Left lung (tissue), 10 donors: ENCODE measurements around the gene CDH8. TPM values are rescaled to one million over a fixed set of nuclear protein-coding genes. Genes with fewer than 3 reads are reported as not detected.

Experiments used
- ATAC-seq: fragments of 200-7000 bp; cut with Tn5 transposase; one replicate; pipeline ENCODE4 v1.9.1; 2020; ENCODE audit warnings: moderate library complexity
- DNase-seq, 4 donors: peaks; one replicate each; pipeline ENCODE4 v3.0.0-alpha.2; 2013 to 2020
- H3K27ac ChIP-seq, 2 donors: fragments of 200-600 bp; sonication (generic) in 1 of 2; one replicate each; pipeline versions ENCODE4 v1.5.0 to v1.8.0; 2020 to 2021
- H3K27me3 ChIP-seq, 2 donors: fragments of 200-600 bp; sonication (generic) in 1 of 2; one replicate each; pipeline versions ENCODE4 v1.5.0 to v1.8.0; 2020 to 2021
- H3K36me3 ChIP-seq, 2 donors: fragments of 200-600 bp; sonication (generic) in 1 of 2; one replicate each; pipeline versions ENCODE4 v1.5.0 to v1.8.0; 2020 to 2021
- H3K4me1 ChIP-seq, 2 donors: fragments of 200-600 bp; one replicate each; pipeline ENCODE4 v1.8.0; 2021
- H3K4me3 ChIP-seq, 2 donors: fragments of 200-600 bp; sonication (generic) in 1 of 2; one replicate each; pipeline versions ENCODE4 v1.5.0 to v1.8.0; 2020 to 2021; ENCODE audit warnings: mild to moderate bottlenecking in 1 of 2
- H3K9me3 ChIP-seq, 2 donors: fragments of 200-600 bp; sonication (generic) in 1 of 2; one replicate each; pipeline versions ENCODE4 v1.5.0 to v1.8.0; 2020 to 2021
- CTCF ChIP-seq, 2 donors: fragments of 200-600 bp; sonication (generic) in 1 of 2; IDR thresholded peaks; one replicate each; pipeline versions ENCODE4 v1.5.0 to v1.8.0; 2021; ENCODE audit warnings: antibody characterized with exemption in 2 of 2
- intact Hi-C, 2 donors: fragments of 100-400 bp; cut with DNase I; formaldehyde crosslinking; loops; one replicate each; pipeline versions ENCODE4 v1.11.2 to v1.14.2; 2022
- polyA plus RNA-seq, 6 donors: library from polyadenylated mRNA; unstranded; fragments of 120-200 nt; gene quantifications; one replicate each; pipeline ENCODE4 v1.2.1, GENCODE V29; 2013; ENCODE audit not compliant: insufficient read length in 6 of 6
- total RNA-seq, 2 donors: library from RNA; stranded (reverse); fragmentation: NEBNext Ultra II Directional; extraction: Animal tissue kit (Norgen Biotek cat#: 25700); gene quantifications; one replicate each; pipeline ENCODE4 v1.2.1, GENCODE V29; 2021
- donor health status: DM: no; HTN: yes; CAD: no.
- donor health status: DM: no; HTN: no; CAD: no.

Gene CDH8
- total and polyA plus RNA-seq, 8 donors, result 0.17 to 2.5 (median 1.2) TPM

DNA sequence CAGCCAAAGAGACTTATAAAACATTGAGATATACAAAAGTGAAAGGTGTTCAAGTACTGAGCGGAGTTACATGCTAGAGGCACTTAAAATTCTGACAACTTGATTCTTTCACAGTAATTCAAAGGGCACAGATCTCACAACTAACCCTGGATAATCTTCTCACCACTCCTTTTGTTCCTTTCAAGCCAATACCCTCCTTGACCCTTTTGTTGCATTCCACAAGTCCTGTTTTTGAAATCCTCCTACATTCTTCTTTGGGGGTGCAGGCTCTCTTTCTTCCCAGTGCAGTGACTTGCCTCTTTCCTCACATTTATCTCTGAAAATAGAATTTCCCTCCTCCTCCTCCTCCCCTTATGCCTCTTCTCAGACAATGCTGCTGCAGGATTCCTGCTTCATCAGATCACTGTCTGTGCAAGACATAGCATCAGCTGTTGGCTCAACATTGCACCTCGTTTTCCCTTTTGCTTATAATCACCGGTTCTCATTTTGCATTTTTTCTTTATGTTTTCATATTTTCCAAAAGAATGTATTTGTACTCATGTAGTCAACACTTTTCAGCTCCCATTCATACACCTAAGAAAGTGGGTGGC is 199.3 kb downstream of the CDH8 start:
- Histone ChIP-seq H3K4me3 (no peak overlapping the region), H3K9me3 (no peaks in the 10 kb centered on the region), H3K36me3 (no peaks in the 10 kb centered on the region), H3K27ac (no peak overlapping the region), H3K27me3 (no peaks in the 10 kb centered on the region), H3K4me1 (no peaks in the 10 kb centered on the region)
- intact Hi-C loops, result no loop called here
- ATAC-seq (no peak), DNase-seq (no peak)
- TF ChIP-seq CTCF (IDR thresholded peaks at IDR 0.05), result no peak

DNA sequence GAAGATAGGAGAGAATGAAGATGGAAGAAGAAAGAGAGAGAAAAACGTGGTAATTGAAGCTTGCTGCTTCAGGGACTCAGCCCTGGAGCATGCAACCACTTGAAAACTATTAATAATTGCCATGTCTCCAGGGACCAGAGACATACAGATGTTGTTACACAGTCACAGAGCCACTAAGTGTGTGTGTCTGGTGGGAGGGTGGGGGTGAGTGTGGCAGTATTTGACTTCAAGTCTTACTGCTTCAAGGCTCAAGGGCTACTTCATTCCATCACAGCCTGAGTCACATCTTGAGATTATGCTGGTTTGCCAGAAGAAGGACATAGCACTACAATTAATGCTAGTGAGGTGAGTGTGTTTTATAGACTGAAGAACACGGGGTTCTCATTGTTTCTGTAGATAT is 202.2 kb downstream of the CDH8 start:
- Histone ChIP-seq H3K9me3 (no peaks in the 10 kb centered on the region), H3K4me1 (no peaks in the 10 kb centered on the region), H3K27me3 (no peaks in the 10 kb centered on the region), H3K27ac (no peak overlapping the region), H3K4me3 (no peak overlapping the region), H3K36me3 (no peaks in the 10 kb centered on the region)
- intact Hi-C loops, result no loop called here
- TF ChIP-seq CTCF (IDR thresholded peaks at IDR 0.05), result no peak
- DNase-seq (no peak), ATAC-seq (peak; percentile 80)

DNA sequence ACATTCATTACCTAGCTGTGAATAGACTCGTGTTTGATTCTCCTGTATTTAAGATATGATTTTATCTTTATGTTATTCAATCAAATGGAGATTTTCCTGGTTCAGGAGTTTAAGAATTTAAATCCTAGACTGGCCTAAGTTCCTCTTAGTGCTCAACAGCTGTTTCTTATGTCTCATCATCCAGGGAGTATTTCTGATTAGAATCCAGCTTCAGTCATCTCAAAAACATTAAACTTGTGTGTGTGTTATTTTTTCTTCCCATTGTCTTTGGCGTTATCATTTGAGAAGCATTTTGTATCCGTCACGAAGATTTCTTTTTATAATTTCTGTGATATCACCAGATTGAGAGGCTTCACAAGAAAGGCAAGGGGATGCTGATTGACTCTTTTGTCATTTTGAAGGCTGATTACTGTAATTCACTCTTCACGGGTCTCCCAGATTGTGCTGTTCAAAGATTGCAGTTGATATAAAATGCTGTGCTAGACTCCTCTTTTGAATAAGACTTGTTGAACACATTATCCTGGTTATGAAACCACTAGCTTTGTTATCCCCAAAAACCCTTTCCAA is 204.8 kb downstream of the CDH8 start:
- Histone ChIP-seq H3K36me3 (no peaks in the 10 kb centered on the region), H3K4me1 (no peaks in the 10 kb centered on the region), H3K27me3 (no peaks in the 10 kb centered on the region), H3K9me3 (no peaks in the 10 kb centered on the region), H3K27ac (no peak overlapping the region), H3K4me3 (no peak overlapping the region)
- intact Hi-C loops, result no loop called here
- TF ChIP-seq CTCF (IDR thresholded peaks at IDR 0.05), result no peak
- no peak for ATAC-seq
- no peak for DNase-seq

DNA sequence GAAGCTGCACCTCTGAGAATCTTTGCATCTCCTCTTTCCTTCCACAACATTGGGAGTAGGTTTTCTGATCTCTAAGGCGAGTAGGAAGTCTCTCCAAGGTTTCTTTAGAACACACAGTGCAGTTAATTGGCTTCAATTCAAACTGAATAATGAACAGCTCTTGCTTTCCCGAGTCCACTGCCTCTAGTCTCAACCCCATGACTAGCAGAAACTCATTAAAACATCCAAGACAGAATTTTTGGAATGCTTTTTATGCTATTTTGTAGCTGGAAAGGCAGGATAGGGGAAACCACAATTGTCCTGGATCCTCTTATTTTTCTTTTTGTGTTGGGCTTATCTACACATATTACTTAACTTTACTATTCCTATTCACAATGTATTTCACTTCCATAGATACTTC is 206.6 kb downstream of the CDH8 start:
- Histone ChIP-seq H3K36me3 (no peaks in the 10 kb centered on the region), H3K9me3 (no peaks in the 10 kb centered on the region), H3K27me3 (no peaks in the 10 kb centered on the region), H3K4me3 (no peak overlapping the region), H3K4me1 (no peaks in the 10 kb centered on the region), H3K27ac (no peak overlapping the region)
- no peak for ATAC-seq
- intact Hi-C loops, result no loop called here
- TF ChIP-seq CTCF (IDR thresholded peaks at IDR 0.05), result no peak
- no peak for DNase-seq

- Histone ChIP-seq H3K4me1 (no peaks in the 10 kb centered on the region), H3K27ac (no peak overlapping the region), H3K4me3 (no peak overlapping the region), H3K9me3 (no peaks in the 10 kb centered on the region), H3K27me3 (no peaks in the 10 kb centered on the region), H3K36me3 (no peaks in the 10 kb centered on the region)
- TF ChIP-seq CTCF (IDR thresholded peaks at IDR 0.05), result no peak
- no peak for ATAC-seq
- no peak for DNase-seq
- intact Hi-C loops, result no loop called here
Observed at GRCh38 chr16:61823326-61823725, 212.9 kb downstream of the CDH8 start.
